Fibroblast of the aortic adventitia (primary cell): ENCODE measurements around the gene ARHGEF12. TPM values are rescaled to one million over a fixed set of nuclear protein-coding genes. Genes with fewer than 3 reads are reported as not detected.

Experiments used
- DNase-seq: peaks from one replicate; pipeline ENCODE4 v3.0.0-alpha.2; 2010; ENCODE audit warnings: low read depth
- H3K4me3 ChIP-seq: 2 replicates; pipeline ENCODE4 v1.5.1; 2011; ENCODE audit warnings: low read depth, mild to moderate bottlenecking, control low read depth, low read length, moderate library complexity
- CTCF ChIP-seq: IDR thresholded peaks from 2 replicates; pipeline ENCODE4 v1.5.1; 2011; ENCODE audit warnings: mild to moderate bottlenecking, low read length, control low read depth, inconsistent platforms; ENCODE audit not compliant: insufficient read depth
- total RNA-seq: library from RNA; depleted of rRNA; stranded (reverse); fragments of >200 nt; gene quantifications from 2 replicates; pipeline ENCODE4 v1.2.3, GENCODE V29; 2012; ENCODE audit warnings: low replicate concordance

Gene ARHGEF12
- total RNA-seq, 1 donor = 103 TPM

GRCh38 chr11:120394119-120394518, 57.9 kb downstream of the ARHGEF12 start:
- TF ChIP-seq CTCF = no peak
- no peak overlapping the region for H3K4me3 ChIP-seq
- DNase-seq = no peak

- DNase-seq = no peak
- TF ChIP-seq CTCF = no peak
- H3K4me3 ChIP-seq = no peak overlapping the region
These were observed 59.6 kb downstream of the ARHGEF12 start for GRCh38 chr11:120395778-120396177.

- TF ChIP-seq CTCF = no peak
- peak; percentile 66 for DNase-seq
- no peak overlapping the region for H3K4me3 ChIP-seq
These were observed 61.9 kb downstream of the ARHGEF12 start for GRCh38 chr11:120398132-120398531.

GRCh38 chr11:120399307-120399706, 63.1 kb downstream of the ARHGEF12 start:
- no peak overlapping the region for H3K4me3 ChIP-seq
- DNase-seq = peak; percentile 41
- TF ChIP-seq CTCF = no peak

GRCh38 chr11:120400564-120401364, 64.6 kb downstream of the ARHGEF12 start:
- DNase-seq = peak; percentile 98
- H3K4me3 ChIP-seq = peak overlapping the region; percentile 4
- TF ChIP-seq CTCF = no peak

- no peak overlapping the region for H3K4me3 ChIP-seq
- TF ChIP-seq CTCF = no peak
- no peak for DNase-seq
These were observed 65.3 kb downstream of the ARHGEF12 start for GRCh38 chr11:120401506-120401905.

- DNase-seq = no peak
- no peak for TF ChIP-seq CTCF
These were observed 67.8 kb downstream of the ARHGEF12 start for GRCh38 chr11:120403966-120404365.

More at GRCh38 chr11:120403966-120404365, 67.8 kb downstream of the ARHGEF12 start:
- H3K4me3 ChIP-seq = no peak overlapping the region
